ENCODE measurements around the gene KLHL40.
"Not testable (repeated sequence)": the region's sequence is repeated elsewhere in the genome, so short reads cannot be mapped to it uniquely, and the experiment has no call there.

KLHL40 gene

DNA sequence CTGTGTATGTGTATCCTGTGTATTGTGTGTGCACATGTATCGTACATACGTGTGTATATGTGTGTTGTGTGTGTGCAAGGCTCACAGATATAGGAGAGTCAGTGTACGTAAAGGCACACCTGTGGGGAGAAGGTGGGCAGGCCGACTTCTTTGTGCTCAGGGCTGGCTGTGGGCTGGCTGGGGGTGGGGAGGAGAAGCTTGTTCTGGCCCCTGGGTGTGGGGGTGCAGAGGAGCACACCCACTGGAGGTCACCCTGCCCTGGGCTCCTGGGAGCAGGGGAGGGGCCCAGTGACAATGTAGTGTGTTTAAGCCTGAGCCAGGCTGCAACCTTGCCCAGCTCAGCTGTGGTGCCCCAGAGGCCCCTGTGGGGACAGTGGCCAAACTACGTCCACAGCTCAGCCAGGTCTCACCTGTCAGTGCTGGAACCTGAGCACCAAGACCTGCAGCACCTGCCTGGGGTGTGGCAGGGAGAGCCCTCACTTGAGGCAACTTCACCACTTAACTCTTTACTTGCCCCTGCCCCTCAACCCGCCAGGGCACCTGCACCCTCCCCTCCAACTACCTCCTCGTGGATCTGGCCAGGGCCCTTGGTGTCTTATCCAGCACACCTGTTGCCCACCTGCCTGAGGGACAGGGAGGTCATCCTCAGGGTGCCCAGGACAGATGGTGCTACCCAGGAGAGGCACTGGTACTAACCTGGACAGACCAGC lies 19.9 kb downstream of the KLHL40 start:
- DNase-seq = no peak

DNA sequence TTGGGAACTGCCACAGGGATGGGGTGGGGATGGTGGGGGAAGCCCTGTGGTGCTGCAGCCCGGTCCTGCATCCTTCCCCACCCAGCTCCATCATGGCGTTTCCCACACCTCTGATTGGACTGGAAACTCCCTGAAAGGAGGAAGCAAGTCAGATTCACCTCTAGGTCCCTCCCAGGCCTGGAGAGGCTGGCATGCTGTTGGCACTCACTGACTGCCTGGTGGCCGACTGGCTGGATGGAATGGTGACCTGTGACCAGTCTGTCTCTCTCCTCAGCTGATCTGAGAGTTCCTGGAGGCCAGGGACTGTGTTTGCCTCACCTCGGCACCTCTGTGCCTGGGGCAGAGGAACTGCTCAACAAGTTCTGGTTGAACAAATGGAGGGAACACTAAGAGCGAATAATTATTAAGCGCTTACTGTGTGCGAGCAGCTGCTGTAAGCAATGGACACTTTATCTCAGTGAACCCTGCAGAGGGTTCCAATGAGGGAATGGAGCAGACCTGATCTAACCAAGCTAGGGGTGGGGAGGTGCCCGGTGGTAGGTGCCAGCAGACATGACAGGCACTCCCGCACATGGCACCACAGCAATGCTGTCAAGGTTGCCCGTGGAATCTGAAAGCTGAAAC lies 20.7 kb downstream of the KLHL40 start:
- DNase-seq = no peak

DNA sequence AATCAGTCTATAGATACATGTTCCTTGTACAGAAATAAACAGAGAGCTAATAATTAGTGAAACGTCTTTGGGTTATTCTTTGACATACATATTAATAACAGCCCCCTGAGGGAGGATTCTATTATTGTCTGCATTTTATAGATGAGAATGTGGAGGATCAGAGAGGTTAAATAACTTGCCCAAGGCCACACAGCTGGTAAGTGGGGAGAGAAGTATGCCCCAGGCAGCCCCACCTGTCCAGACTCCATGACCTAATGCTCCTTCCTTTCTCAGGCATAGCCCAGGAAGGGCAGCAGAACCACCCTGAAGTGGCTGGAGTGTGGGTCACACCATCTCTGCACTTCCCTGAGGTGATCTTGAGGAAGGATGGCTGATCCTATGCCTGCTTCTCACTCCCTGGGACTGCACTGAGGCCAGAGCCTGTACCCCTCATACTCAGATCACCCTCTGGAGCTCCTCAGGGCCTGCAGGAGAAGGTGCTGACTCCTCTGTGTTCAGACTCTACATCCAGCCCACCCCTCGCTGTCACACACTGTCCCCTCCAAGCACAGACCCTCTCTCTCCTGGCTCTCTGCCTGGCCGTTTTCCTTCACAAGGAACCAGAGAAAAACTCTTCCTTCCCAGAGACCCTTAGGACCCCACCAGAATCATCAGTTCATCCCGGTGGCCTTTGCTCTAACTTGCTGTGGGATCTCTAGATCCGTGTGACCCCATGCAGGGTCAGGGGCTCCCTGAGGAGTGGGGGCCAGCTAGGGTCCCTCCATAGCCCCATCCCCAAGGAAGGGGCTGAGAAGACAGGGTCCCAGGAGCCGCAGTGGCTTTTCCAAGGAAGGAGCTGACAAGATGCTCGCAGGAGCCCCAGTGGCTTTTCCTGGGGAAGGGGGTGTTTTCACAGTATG lies 21.6 kb downstream of the KLHL40 start:
- no peak for DNase-seq

DNA sequence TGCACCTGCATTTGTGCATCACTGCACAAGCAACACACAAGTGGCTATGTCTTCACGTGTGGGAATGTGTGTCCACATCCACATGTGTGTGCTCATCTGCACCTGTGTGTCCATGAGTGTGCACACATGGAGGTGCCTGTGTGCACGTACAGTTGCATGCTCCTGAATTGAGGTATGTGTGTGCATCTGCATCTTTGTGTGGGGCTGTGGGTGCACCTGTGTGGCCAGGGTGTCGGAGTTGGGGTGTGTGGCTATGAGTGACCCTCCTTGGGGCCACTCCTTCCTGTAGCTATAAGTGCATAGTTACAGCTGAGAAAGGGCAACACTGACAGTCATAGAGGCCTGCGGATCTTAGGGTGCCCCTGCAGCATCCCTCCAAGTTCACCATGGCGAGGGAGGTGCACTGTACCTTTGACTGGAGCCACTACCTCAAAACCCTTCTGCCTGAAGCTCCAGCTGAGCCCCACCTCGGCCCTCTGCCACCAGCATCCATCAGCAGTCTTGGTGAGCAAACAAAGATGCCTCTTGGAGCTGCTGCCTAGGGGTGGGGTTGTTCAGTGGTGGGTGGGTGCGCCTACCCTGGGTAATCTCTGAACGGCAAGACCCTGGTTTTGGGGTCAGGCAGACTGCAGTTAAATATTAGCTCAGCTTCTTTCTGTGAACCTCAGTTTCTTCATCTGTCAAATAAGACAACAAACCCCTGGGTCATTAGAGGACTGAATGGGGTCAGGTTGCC lies 22.5 kb downstream of the KLHL40 start:
- no peak for DNase-seq

GRCh38 chr3:42708611-42709151 lies 23.3 kb downstream of the KLHL40 start:
- no peak for DNase-seq

DNA sequence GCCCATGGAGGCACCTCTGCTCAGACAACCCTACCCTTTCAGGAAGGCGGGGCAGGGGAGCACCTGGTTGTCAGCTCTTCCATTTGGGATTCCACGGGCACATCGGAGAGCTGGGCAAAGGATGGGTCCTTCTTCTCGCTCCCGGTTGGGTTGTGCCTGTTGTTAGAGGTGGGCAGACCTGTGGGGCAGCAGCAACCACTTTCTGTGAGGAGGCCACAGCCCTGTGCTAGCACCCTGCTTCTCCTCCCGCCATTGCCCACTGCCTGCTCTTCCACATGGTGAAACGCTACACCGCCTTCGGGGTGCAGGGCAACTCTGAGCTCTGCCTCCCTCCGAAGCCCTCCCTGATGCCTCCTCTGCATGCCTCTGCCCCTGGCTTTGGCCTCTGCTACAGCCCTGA lies 24.3 kb downstream of the KLHL40 start:
- no peak for DNase-seq

- DNase-seq = no peak
Observed at GRCh38 chr3:42710323-42711021, 25.1 kb downstream of the KLHL40 start.

DNA sequence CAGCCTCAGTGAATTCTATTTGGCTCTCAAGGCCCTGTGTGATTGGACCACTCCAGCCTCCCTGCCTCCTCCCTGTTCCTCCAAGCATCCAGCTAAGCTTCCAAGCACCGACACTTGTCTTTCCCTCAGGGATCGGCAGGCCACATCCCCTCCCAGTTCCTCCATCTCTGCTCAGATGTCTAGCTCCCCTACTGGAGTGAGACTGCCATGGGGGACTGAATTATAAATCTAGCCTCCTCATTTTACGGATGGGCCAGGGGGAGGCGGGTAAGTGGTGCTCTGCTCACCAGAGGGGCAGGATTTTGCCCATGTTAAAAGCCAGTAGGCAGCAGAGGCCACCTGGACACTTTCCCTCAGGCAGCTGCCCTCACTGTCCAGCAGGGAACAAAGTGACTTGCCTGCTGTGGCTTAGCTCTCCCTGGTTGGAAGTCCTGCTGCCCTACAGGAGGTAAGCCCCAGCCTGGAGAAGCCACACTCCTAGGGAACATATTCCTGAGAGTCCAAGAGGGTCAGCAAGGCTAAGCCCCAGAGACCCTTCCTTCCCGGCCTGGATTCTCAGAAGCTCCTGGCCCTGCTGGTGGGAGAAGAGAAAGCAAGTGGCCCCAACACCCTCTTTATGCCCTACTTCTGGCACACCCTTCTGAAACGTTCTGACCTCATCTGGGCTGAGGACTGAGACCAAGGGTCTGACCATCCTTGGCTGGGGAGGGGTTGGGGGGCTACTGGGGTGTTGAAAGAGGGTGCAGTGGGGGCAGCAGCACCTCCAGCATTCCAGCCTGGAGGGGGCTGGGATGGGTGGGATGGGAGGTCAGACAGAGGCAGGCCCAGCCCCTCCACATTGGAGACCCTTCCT lies 26.4 kb downstream of the KLHL40 start:
- DNase-seq = no peak

GRCh38 chr3:42712344-42712648 lies 27.0 kb downstream of the KLHL40 start:
- DNase-seq = no peak

GRCh38 chr3:42712688-42713372 lies 27.5 kb downstream of the KLHL40 start:
- no peak for DNase-seq

DNA sequence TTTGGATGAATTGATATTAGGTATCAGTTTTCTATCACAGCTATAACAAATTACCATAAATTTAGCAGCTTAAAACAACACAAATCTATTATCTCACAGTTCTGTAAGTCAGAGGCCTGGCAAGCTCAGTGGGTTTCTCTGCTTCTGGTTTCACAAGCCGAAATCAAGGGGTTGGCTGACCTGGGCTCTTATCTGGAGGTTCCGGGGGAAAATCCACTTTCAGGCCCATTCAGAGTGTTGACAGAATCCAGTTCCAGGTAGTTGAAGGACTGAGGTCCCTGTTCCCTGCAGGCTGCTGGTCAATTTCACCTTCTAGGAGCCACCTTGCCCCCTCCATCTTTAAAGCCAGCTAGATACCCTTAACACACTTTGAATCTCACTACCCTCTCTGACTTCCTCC lies 28.4 kb downstream of the KLHL40 start:
- DNase-seq = no peak

- DNase-seq = no peak
Observed at GRCh38 chr3:42714171-42714852, 29.0 kb downstream of the KLHL40 start.

- DNase-seq = no peak
Observed at GRCh38 chr3:42717306-42717705, 32.0 kb downstream of the KLHL40 start.

GRCh38 chr3:42718338-42718737 lies 33.0 kb downstream of the KLHL40 start:
- DNase-seq = no peak

DNA sequence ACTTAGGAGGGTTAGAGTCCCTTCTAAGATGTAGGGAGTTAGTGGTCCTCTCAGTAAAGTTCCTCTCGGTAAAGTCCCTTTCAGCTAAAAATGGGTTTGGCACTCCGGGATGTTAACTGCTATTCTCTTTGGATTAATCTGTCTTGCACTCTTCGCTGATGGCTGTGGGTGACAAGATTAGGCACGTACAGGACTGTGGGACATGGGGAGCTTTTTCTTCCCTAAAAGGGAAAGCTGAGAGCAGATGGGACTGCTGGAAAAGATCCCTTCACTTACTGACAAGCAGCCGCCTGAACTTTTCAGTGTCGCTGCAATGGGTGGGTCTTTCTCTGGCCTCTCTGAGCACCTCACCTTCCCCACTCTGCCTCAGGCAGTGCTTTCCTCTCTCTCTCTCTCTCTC lies 33.7 kb downstream of the KLHL40 start:
- no peak for DNase-seq

GRCh38 chr3:42720126-42720525 lies 34.8 kb downstream of the KLHL40 start:
- DNase-seq = no peak

DNA sequence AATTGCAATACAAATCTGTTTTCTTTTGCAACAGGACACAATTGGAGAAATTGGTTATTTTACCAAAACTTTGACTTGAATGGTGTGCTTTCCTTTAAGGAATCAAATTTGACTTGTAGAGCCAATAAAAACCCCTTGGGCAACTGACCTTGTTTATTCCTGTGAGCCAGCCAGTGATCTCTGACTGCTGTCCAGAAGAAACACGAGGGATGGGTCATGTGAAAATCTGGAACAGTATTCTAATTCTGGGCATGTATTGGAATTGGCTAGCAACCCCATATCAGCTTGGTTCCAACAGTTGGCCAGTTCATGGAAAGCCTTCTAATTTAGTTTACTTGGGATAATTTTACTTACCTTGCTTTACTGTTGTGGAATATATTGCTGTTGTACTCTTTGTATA lies 36.4 kb downstream of the KLHL40 start:
- DNase-seq = no peak

- not testable (repeated sequence) for DNase-seq
Observed at GRCh38 chr3:42722442-42722841, 37.1 kb downstream of the KLHL40 start.

GRCh38 chr3:42723219-42723618 lies 37.9 kb downstream of the KLHL40 start:
- no peak for DNase-seq

DNA sequence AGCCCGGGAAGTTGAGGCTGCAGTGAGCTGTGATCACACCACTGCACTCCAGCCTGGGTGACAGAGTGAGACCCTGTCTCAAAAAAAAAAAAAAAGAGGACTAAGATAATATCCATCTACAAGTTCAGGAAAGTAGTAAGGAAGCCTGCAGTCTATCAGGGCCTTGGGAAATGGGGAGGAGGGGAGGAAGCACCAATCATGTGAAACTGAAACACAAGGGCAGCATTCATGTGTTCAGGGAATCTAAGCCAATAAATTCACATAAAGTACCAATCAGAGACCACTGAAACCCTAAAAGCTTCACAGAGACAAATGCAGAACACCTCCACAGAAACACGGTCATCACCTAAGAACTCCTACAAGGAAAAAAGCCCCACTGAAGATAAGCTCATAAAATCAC lies 40.1 kb downstream of the KLHL40 start:
- no peak for DNase-seq
